Fibroblast of mammary gland (primary cell): ENCODE results near the gene EP400.
"Not testable (repeated sequence)": the region's sequence is repeated elsewhere in the genome, so short reads cannot be mapped to it uniquely, and the experiment has no call there.

ENCODE experiments used
- DNase-seq: peaks from one replicate; pipeline ENCODE4 v3.0.0-alpha.2; 2010; ENCODE audit warnings: low read depth
- H3K4me3 ChIP-seq: 2 replicates; pipeline ENCODE4 v1.5.1; 2011; ENCODE audit warnings: low read depth, mild to moderate bottlenecking, low read length, moderate library complexity; ENCODE audit not compliant: control insufficient read depth
- CTCF ChIP-seq: conservative IDR thresholded peaks from 2 replicates; pipeline ENCODE4 v1.5.1; 2011; ENCODE audit warnings: low read depth, low read length, inconsistent platforms; ENCODE audit not compliant: control insufficient read depth, insufficient read depth

The EP400 gene

GRCh38 chr12:131982041-131982440, 32.3 kb downstream of the EP400 start:
- H3K4me3 ChIP-seq, result no peak overlapping the region

DNA sequence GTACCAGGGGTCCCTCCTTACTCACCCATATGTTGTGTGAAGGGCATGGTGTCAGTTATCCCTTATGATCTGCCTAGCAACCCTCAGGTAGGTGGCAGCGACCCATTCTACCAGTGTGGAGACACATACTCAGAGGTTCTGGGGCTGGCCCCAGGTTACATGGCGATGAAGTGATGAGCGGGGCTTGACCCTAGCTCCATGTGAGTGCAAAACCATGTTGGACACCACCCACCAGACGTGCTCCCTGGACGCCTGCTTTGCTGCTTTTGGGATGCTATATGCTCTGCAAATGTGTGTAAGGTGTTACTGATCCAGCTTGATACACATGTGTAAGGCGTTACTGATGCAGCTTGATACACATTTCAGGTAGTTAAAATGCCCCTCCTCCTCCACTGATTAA, 33.3 kb downstream of the EP400 start:
- DNase-seq, result no peak

More at GRCh38 chr12:131982041-131982440, 32.3 kb downstream of the EP400 start:
- TF ChIP-seq CTCF, result no peak
- no peak for DNase-seq

DNA sequence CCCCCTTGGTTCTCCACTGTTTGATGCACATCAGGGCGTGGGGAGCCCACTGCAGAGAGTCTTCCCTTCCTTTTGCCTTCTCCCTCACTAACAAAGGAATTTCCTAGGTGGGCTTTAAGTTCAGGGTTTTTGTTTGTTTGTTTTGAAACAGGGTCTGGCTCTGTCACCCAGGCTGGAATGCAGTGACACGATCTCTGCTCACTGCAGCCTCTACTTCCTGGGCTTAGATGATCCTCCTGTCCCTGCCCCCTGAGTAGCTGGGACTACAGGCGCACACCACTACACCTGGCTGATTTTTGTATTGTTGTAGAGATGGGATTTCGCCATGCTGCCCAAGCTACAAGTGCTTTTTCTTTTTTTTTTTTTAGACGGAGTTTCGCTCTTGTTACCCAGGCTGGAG, 33.8 kb downstream of the EP400 start:
- no peak for DNase-seq
- no peak for TF ChIP-seq CTCF
- no peak overlapping the region for H3K4me3 ChIP-seq

More for the DNA sequence above, 33.3 kb downstream of the EP400 start:
- no peak for TF ChIP-seq CTCF
- no peak overlapping the region for H3K4me3 ChIP-seq

DNA sequence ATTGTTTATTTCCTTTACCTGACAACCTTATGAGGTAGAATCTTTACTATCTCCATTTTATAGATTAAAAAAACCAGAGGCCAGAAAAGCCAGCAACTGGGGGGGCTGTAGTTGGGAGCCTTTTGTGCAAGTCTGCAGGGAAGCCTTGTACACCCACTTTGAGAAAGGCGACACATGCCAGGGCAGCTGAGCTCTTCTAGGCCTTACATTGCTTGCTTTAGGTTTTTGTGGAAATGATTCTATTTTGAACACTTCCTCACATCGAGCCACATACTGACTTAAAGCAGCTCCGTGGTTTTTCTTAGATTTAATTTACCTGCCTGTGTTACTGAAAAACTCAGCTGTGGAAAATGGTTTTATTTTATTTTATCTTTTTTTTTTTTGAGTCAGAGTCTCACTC, 34.6 kb downstream of the EP400 start:
- no peak for TF ChIP-seq CTCF
- no peak overlapping the region for H3K4me3 ChIP-seq
- no peak for DNase-seq

GRCh38 chr12:131985510-131985875, 35.8 kb downstream of the EP400 start:
- not testable (repeated sequence) for DNase-seq

DNA sequence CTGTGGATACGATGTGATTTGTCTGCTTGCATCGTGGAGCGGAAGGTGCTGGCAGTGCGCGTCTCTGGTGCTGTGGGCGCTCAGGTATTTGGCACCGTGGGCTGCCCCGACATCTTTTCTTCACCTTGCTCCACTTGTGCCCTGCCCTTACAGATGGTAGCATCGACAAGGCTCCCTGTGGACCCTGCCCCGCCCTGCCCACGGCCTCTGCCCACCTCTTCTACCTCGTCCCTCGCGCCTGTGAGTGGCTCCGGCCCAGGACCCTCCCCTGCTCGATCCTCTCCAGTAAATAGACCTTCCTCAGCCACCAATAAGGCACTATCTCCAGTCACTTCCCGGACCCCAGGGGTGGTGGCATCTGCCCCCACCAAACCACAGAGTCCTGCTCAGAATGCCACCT, 36.6 kb downstream of the EP400 start:
- no peak for TF ChIP-seq CTCF
- no peak overlapping the region for H3K4me3 ChIP-seq
- DNase-seq, result no peak

More at GRCh38 chr12:131985510-131985875, 35.8 kb downstream of the EP400 start:
- H3K4me3 ChIP-seq, result not testable (repeated sequence)

DNA sequence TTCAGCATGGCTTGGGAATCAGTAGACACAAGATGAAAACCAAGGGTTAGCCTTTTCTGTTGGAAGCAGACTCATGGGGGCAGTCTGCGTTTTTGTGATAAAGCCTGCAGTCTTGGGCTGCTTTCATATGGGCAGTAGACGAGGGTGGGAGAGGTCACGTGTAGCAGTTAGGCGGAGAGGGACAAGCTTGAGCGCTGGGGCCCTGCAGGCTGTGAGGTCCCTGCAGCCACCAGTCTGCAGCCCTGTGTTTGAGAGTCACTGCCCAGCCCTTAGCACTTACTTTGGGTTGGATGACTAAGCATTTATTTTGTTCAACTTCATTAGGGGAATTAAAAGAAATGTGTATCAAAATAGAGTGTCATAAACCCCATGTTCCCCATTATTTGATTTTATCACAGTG, 37.2 kb downstream of the EP400 start:
- DNase-seq, result no peak
- no peak for TF ChIP-seq CTCF
- no peak overlapping the region for H3K4me3 ChIP-seq
